Keratinocyte (primary cell): ENCODE measurements around the gene GRM2. TPM values are rescaled to one million over a fixed set of nuclear protein-coding genes. Genes with fewer than 3 reads are reported as not detected.

Experiments used
- DNase-seq: peaks from one replicate; pipeline ENCODE4 v3.0.0-alpha.2; 2011; ENCODE audit warnings: low read depth, missing footprints, low spot score
- FAIRE-seq: peaks from 2 replicates; lab custom pipeline; 2011; peaks lifted over from hg19 to GRCh38; lab: Jason Lieb, UNC
- H2AFZ ChIP-seq: 2 replicates; pipeline ENCODE4 v1.6.0; 2012; ENCODE audit warnings: low read length, control low read depth, inconsistent platforms; ENCODE audit not compliant: control insufficient read depth
- H3K27ac ChIP-seq: 2 replicates; pipeline ENCODE4 v1.5.1; 2011; ENCODE audit warnings: low read length; ENCODE audit not compliant: control insufficient read depth, insufficient read depth
- H3K27me3 ChIP-seq: 3 replicates; pipeline ENCODE4 v1.6.0; 2011; ENCODE audit warnings: low read length; ENCODE audit not compliant: control insufficient read depth, insufficient read depth; ENCODE audit errors: extremely low read depth
- H3K36me3 ChIP-seq, 2 experiments: 2 replicates in 1 of 2; 3 replicates in 1 of 2; pipeline ENCODE4 v1.5.1; 2011; ENCODE audit warnings: low read length in 2 of 2, mild to moderate bottlenecking in 1 of 2; ENCODE audit not compliant: control insufficient read depth in 2 of 2, insufficient read depth in 2 of 2; ENCODE audit errors: extremely low read depth in 1 of 2
- H3K4me1 ChIP-seq: 3 replicates; pipeline ENCODE4 v1.5.1; 2011; ENCODE audit warnings: low read length; ENCODE audit not compliant: control insufficient read depth, insufficient read depth; ENCODE audit errors: extremely low read depth
- H3K4me2 ChIP-seq: 3 replicates; pipeline ENCODE4 v1.6.0; 2011; ENCODE audit warnings: low read depth, low read length; ENCODE audit not compliant: control insufficient read depth, insufficient read depth; ENCODE audit errors: extremely low read depth
- H3K4me3 ChIP-seq, 3 experiments: fragments of 200-600 bp in 1 of 3; sonication (generic) in 1 of 3; 2 replicates in 2 of 3; 3 replicates in 1 of 3; pipeline ENCODE4 v1.5.1; 2011 to 2016; ENCODE audit warnings: low read length in 3 of 3, mild to moderate bottlenecking in 3 of 3, control low read depth in 2 of 3, inconsistent platforms in 1 of 3, low read depth in 1 of 3, mixed read lengths in 1 of 3, mixed run types in 1 of 3, moderate library complexity in 1 of 3; ENCODE audit not compliant: control insufficient read depth in 2 of 3, insufficient read depth in 2 of 3; ENCODE audit errors: extremely low read depth in 1 of 3
- H3K79me2 ChIP-seq: 2 replicates; pipeline ENCODE4 v1.6.0; 2012; ENCODE audit warnings: low read length; ENCODE audit not compliant: control insufficient read depth, insufficient read depth
- H3K9ac ChIP-seq: 3 replicates; pipeline ENCODE4 v1.6.0; 2011; ENCODE audit warnings: low read length; ENCODE audit not compliant: control insufficient read depth, insufficient read depth; ENCODE audit errors: extremely low read depth
- H3K9me1 ChIP-seq: 3 replicates; pipeline ENCODE4 v1.6.0; 2011; ENCODE audit warnings: low read length; ENCODE audit not compliant: control insufficient read depth, insufficient read depth; ENCODE audit errors: extremely low read depth
- H3K9me3 ChIP-seq: 2 replicates; pipeline ENCODE4 v1.5.1; 2012; ENCODE audit warnings: low read depth, low read length; ENCODE audit not compliant: control insufficient read depth
- H4K20me1 ChIP-seq: 3 replicates; pipeline ENCODE4 v1.6.0; 2011; ENCODE audit warnings: low read length; ENCODE audit not compliant: control insufficient read depth, insufficient read depth; ENCODE audit errors: extremely low read depth
- EZH2 ChIP-seq: IDR thresholded peaks from one replicate; pipeline ENCODE4 v1.6.1; 2012; ENCODE audit warnings: inconsistent platforms, mild to moderate bottlenecking, low read length, moderate library complexity
- dilution Hi-C: fragments of 300-500 bp; cut with MboI; formaldehyde crosslinking; loops from one replicate; pipeline ENCODE4 v1.7.0; 2020; ENCODE audit warnings: low sequenced_read_pairs; ENCODE audit not compliant: extremely low pct_ligation_motif_present
- polyA plus RNA-seq, 5 experiments: library from polyadenylated mRNA; depleted of rRNA in 3 of 5; stranded (reverse) in 3 of 5; stranded (forward) in 1 of 5; unstranded in 1 of 5; fragments of >200 nt; gene quantifications; 1 replicate in 1 of 5; 2 replicates in 3 of 5; 3 replicates in 1 of 5; pipeline versions ENCODE4 v1.2.1 to v1.2.3, GENCODE V29; 2011 to 2012; ENCODE audit warnings: missing spikeins in 2 of 5, low read depth in 1 of 5, low replicate concordance in 1 of 5
- TF ChIP-seq, protein P1 (sequence below), 3 experiments: IDR thresholded peaks in 1 of 3; conservative IDR thresholded peaks in 1 of 3; optimal IDR thresholded peaks in 1 of 3; 2 replicates in 2 of 3; 3 replicates in 1 of 3; pipeline versions ENCODE3 to v1.5.1; 2011; ENCODE audit warnings: low read length in 3 of 3, mild to moderate bottlenecking in 3 of 3, moderate library complexity in 2 of 3, control low read depth in 1 of 3, inconsistent platforms in 1 of 3; ENCODE audit not compliant: insufficient read depth in 2 of 3; ENCODE audit errors: extremely low read depth in 1 of 3

The GRM2 gene
- polyA plus RNA-seq, 1 donor (not counting 4 experiments of a cell fraction or from before 2014, with no cell fraction given): 0.07 TPM

- peaks cover 2% of the 10 kb centered on the region for H4K20me1 ChIP-seq
- H3K27ac ChIP-seq: no peak overlapping the region
- H3K4me2 ChIP-seq: no peak overlapping the region
- DNase-seq: no peak
- H3K9ac ChIP-seq: no peak overlapping the region
- no peak overlapping the region for H3K4me3 ChIP-seq
- TF ChIP-seq, protein P1, sequence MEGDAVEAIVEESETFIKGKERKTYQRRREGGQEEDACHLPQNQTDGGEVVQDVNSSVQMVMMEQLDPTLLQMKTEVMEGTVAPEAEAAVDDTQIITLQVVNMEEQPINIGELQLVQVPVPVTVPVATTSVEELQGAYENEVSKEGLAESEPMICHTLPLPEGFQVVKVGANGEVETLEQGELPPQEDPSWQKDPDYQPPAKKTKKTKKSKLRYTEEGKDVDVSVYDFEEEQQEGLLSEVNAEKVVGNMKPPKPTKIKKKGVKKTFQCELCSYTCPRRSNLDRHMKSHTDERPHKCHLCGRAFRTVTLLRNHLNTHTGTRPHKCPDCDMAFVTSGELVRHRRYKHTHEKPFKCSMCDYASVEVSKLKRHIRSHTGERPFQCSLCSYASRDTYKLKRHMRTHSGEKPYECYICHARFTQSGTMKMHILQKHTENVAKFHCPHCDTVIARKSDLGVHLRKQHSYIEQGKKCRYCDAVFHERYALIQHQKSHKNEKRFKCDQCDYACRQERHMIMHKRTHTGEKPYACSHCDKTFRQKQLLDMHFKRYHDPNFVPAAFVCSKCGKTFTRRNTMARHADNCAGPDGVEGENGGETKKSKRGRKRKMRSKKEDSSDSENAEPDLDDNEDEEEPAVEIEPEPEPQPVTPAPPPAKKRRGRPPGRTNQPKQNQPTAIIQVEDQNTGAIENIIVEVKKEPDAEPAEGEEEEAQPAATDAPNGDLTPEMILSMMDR (optimal IDR thresholded peaks at IDR 0.05 in 1 of 3, IDR thresholded peaks at IDR 0.05 in 1 of 3, conservative IDR thresholded peaks at IDR 0.05 in 1 of 3; ENCODE audit: extremely low read depth in 1 of 3, insufficient read depth in 2 of 3, low read length in 3 of 3): no peak
- TF ChIP-seq EZH2: no peak
- H3K79me2 ChIP-seq: no peaks in the 10 kb centered on the region
- H3K4me1 ChIP-seq: no peaks in the 10 kb centered on the region
- H3K9me3 ChIP-seq: no peaks in the 10 kb centered on the region
- no peaks in the 10 kb centered on the region for H3K27me3 ChIP-seq
- H3K36me3 ChIP-seq: peaks cover 12 to 23% of the 10 kb centered on the region in 2 experiments
- H2AFZ ChIP-seq: no peak overlapping the region
- H3K9me1 ChIP-seq: no peaks in the 10 kb centered on the region
- dilution Hi-C loops: no loop called here
- FAIRE-seq: no peak
Measured at GRCh38 chr3:51698209-51698608, 8.7 kb upstream of the GRM2 start.

- TF ChIP-seq, protein P1 (optimal IDR thresholded peaks at IDR 0.05 in 1 of 3, IDR thresholded peaks at IDR 0.05 in 1 of 3, conservative IDR thresholded peaks at IDR 0.05 in 1 of 3; ENCODE audit: extremely low read depth in 1 of 3, insufficient read depth in 2 of 3, low read length in 3 of 3): no peak
- no peak for TF ChIP-seq EZH2
- no peak for DNase-seq
- Histone ChIP-seq H3K9ac (no peak overlapping the region), H3K9me1 (no peaks in the 10 kb centered on the region), H3K36me3 (peaks cover 17 to 22% of the 10 kb centered on the region in 2 experiments), H3K79me2 (no peaks in the 10 kb centered on the region), H4K20me1 (peaks cover 11% of the 10 kb centered on the region), H2AFZ (no peak overlapping the region), H3K27ac (no peak overlapping the region), H3K9me3 (no peaks in the 10 kb centered on the region), H3K4me3 (no peak overlapping the region), H3K4me2 (no peak overlapping the region), H3K4me1 (no peaks in the 10 kb centered on the region), H3K27me3 (no peaks in the 10 kb centered on the region)
- dilution Hi-C loops: no loop called here
- FAIRE-seq: no peak
Measured at GRCh38 chr3:51700403-51700802, 6.5 kb upstream of the GRM2 start.
